ENCODE data around the gene MYEOV.

MYEOV gene

DNA sequence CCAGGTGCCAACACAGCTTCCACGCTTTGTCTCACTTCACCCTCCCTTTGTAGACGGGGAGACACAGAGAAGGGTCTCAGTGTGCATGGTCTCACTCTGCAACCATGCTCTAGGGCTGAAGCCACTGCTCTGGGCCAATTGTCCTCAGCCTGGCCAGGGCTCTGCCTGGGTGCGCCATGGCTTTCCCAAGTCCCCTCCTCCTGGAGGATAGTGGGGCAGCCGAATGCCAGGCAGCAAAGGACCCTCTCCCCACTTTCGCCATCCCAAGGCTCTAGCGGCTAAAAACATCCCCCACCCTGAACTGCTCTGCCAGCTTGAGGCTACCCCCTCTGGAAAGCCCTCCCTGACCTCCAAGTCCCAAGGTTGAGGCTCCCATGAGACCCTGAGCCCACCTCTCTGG is 20.4 kb upstream of the MYEOV start:
- TF ChIP-seq SUZ12 (IDR thresholded peaks at IDR 0.05; ENCODE audit: extremely low read depth, insufficient read depth, insufficient read length), result no peak
- no peak for TF ChIP-seq ZNF274 (IDR thresholded peaks at IDR 0.05; ENCODE audit: low read depth, low read length)
- no peak for TF ChIP-seq YY1 (IDR thresholded peaks at IDR 0.05; ENCODE audit: insufficient read depth, insufficient read length)
- Histone ChIP-seq H3K36me3 (ENCODE audit: insufficient read depth, insufficient read length, low read length) (no peaks in the 10 kb centered on the region), H3K4me3 (ENCODE audit: insufficient read length, low read depth) (no peak overlapping the region), H3K9ac (ENCODE audit: insufficient read length, low read depth) (no peak overlapping the region), H3K4me1 (ENCODE audit: insufficient read depth, insufficient read length) (peaks cover 3% of the 10 kb centered on the region), H3K9me3 (ENCODE audit: insufficient read depth, low read length) (no peaks in the 10 kb centered on the region), H3K27me3 (ENCODE audit: insufficient read depth, insufficient read length) (no peaks in the 10 kb centered on the region)
- no peak for DNase-seq (ENCODE audit: low read depth, low spot score)

DNA sequence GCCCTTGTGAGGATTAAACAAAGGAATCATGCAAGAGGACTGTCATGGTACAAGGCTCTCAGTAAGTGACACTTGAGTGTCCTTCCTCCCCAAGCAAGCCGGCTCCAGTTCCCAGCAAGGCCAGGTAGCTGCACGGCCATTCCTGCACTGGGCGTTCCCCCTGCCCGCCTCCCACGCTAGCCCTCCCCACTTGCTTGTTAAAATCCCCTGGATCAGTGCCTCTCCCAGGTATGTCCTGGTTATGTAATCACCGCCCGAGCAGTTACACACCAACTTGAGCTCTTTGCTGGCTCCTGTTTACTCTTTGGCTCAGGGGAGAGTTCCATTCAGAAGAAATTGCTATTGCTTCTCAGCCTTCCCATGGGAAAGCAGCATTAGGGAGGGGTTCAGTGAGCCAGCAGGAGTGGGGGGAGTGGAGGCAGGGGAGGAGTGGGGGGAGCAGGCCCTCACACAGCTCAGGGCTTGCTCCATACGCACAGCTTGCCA is 19.4 kb upstream of the MYEOV start:
- no peak overlapping the region for H3K9ac ChIP-seq (ENCODE audit: insufficient read length, low read depth)
- H3K36me3 ChIP-seq (ENCODE audit: insufficient read depth, insufficient read length, low read length), result no peaks in the 10 kb centered on the region
- DNase-seq (ENCODE audit: low read depth, low spot score), result no peak
- no peaks in the 10 kb centered on the region for H3K9me3 ChIP-seq (ENCODE audit: insufficient read depth, low read length)
- H3K27me3 ChIP-seq (ENCODE audit: insufficient read depth, insufficient read length), result no peaks in the 10 kb centered on the region
- peaks cover 3% of the 10 kb centered on the region for H3K4me1 ChIP-seq (ENCODE audit: insufficient read depth, insufficient read length)
- no peak overlapping the region for H3K4me3 ChIP-seq (ENCODE audit: insufficient read length, low read depth)
- TF ChIP-seq SUZ12 (IDR thresholded peaks at IDR 0.05; ENCODE audit: extremely low read depth, insufficient read depth, insufficient read length) (no peak), ZNF274 (IDR thresholded peaks at IDR 0.05; ENCODE audit: low read depth, low read length) (no peak), YY1 (IDR thresholded peaks at IDR 0.05; ENCODE audit: insufficient read depth, insufficient read length) (no peak)

DNA sequence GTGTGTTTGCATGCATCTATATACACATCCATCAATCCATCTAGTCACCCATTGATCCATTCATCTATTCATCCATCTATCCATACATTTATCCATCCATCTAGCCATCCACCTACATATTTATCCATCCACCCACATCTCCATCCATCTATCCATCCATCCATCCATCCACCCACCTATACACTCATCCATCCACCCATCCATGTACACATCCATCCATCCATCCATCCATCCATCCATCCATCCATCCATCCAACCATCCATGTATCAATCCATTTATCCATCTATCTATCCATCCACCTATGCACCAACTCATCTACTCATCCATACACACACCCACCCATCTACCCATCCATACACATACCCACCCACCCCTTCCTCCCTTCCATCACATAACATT is 18.8 kb upstream of the MYEOV start:
- Histone ChIP-seq H3K36me3 (ENCODE audit: insufficient read depth, insufficient read length, low read length) (no peaks in the 10 kb centered on the region), H3K9ac (ENCODE audit: insufficient read length, low read depth) (no peak overlapping the region), H3K4me1 (ENCODE audit: insufficient read depth, insufficient read length) (peaks cover 3% of the 10 kb centered on the region), H3K9me3 (ENCODE audit: insufficient read depth, low read length) (no peaks in the 10 kb centered on the region), H3K4me3 (ENCODE audit: insufficient read length, low read depth) (no peak overlapping the region), H3K27me3 (ENCODE audit: insufficient read depth, insufficient read length) (no peaks in the 10 kb centered on the region)
- TF ChIP-seq YY1 (IDR thresholded peaks at IDR 0.05; ENCODE audit: insufficient read depth, insufficient read length) (no peak), ZNF274 (IDR thresholded peaks at IDR 0.05; ENCODE audit: low read depth, low read length) (no peak), SUZ12 (IDR thresholded peaks at IDR 0.05; ENCODE audit: extremely low read depth, insufficient read depth, insufficient read length) (no peak)
- no peak for DNase-seq (ENCODE audit: low read depth, low spot score)

DNA sequence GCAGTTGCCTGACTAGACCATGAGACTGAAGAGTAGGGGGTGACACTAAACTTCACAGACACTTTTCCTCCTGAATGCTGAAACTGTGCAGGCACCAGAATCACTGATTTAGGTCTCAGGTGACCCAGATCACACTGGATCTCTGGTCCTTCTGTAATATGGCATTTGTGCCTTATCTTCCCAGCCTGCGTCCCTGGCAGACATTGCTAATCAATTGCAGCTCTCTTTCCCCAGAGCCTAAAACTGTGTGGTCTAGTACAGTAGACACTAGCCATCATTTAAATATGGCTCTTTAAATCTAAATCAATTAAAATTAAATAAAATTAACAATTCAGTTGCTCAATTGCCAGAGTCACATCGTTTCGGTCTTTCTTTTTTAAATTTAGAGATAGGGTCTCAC is 17.8 kb upstream of the MYEOV start:
- TF ChIP-seq YY1 (IDR thresholded peaks at IDR 0.05; ENCODE audit: insufficient read depth, insufficient read length) (no peak), ZNF274 (IDR thresholded peaks at IDR 0.05; ENCODE audit: low read depth, low read length) (no peak)
- Histone ChIP-seq H3K36me3 (ENCODE audit: insufficient read depth, insufficient read length, low read length) (no peaks in the 10 kb centered on the region), H3K9me3 (ENCODE audit: insufficient read depth, low read length) (no peaks in the 10 kb centered on the region), H3K27me3 (ENCODE audit: insufficient read depth, insufficient read length) (no peaks in the 10 kb centered on the region), H3K4me1 (ENCODE audit: insufficient read depth, insufficient read length) (peaks cover 3% of the 10 kb centered on the region), H3K9ac (ENCODE audit: insufficient read length, low read depth) (no peak overlapping the region), H3K4me3 (ENCODE audit: insufficient read length, low read depth) (no peak overlapping the region)
- no peak for DNase-seq (ENCODE audit: low read depth, low spot score)

DNA sequence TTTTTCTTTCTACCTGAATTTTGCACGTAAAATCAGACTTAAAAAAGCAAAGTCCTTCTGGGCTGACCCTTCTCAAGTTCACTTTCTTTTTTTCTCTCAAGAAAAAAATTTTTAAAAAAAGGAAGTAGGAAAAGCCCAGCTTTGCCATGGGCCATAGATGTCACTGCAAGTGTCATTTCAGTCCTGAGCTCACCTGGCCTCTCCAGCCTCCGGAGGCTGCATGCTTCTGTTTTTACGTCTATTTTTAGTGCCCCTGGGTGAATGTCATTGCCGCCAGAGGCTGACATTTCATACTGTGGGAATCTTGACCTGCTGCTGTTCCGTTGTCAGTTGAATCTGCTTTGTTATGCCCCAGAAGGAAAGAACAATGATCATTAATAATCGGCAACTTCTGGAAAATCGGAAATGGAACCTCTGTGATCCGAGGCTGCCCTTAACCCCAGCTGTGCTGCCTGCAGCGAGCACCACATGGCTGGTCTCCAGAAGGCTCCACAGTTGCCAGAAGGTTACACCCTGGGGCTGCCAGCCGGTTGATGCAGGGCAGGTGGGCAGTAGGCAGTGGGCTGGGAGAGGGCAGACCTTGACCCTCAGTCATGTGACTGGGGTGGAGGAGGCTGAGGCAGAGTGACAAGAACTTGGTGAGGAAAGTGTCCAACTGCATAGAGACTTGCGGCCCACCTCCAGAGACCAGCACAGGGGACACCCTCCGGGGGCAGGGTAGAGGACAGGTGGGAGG is 16.7 kb upstream of the MYEOV start:
- peaks cover 3% of the 10 kb centered on the region for H3K4me1 ChIP-seq (ENCODE audit: insufficient read depth, insufficient read length)
- no peaks in the 10 kb centered on the region for H3K36me3 ChIP-seq (ENCODE audit: insufficient read depth, insufficient read length, low read length)
- DNase-seq (ENCODE audit: low read depth, low spot score), result no peak
- H3K4me3 ChIP-seq (ENCODE audit: insufficient read length, low read depth), result no peak overlapping the region
- H3K27me3 ChIP-seq (ENCODE audit: insufficient read depth, insufficient read length), result no peaks in the 10 kb centered on the region
- no peak overlapping the region for H3K9ac ChIP-seq (ENCODE audit: insufficient read length, low read depth)
- 0 out of 2 replicates have a peak, but pooled peaks cover 7% of the 10 kb centered on the region for H3K9me3 ChIP-seq (ENCODE audit: insufficient read depth, low read length)
- TF ChIP-seq SUZ12 (IDR thresholded peaks at IDR 0.05; ENCODE audit: extremely low read depth, insufficient read depth, insufficient read length) (no peak), YY1 (IDR thresholded peaks at IDR 0.05; ENCODE audit: insufficient read depth, insufficient read length) (no peak), ZNF274 (IDR thresholded peaks at IDR 0.05; ENCODE audit: low read depth, low read length) (no peak)

DNA sequence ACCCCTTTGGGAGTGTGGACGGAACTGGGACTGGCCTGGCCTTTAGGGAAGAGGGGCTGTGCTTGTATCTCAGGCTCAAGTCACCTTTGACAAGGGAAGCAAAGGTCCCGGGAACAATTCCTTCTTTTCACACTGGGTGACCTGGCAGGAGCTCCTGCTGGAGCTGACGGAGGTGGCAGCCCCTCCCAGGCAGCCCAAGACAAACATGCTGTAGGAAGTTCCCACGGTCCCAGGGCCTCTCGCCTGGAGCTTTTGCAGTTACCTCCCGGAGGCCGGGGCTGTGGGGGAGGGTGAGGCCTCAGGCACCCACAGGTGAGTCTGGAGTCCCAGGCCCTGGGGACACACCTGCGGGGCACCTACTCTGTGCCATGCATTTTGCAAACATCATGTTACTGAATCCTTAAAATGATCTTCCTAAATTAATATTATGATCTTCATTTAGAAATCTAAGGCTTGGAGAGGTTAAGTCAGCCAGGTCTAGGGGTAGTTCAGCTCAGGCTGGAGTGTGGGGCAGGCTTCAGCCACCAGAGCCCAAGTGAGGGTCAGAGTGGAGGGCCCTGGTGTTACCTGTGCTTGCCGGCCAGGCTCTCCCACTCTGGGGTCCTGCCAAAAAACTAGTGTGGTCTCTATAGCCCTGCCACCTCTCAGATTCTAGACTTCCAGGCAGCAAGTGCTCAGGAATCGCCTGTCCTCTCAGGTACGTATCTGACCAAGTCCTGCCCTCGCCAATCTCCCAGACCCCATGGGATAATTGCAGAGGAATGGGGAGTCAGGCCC is 15.7 kb upstream of the MYEOV start:
- no peak overlapping the region for H3K9ac ChIP-seq (ENCODE audit: insufficient read length, low read depth)

DNA sequence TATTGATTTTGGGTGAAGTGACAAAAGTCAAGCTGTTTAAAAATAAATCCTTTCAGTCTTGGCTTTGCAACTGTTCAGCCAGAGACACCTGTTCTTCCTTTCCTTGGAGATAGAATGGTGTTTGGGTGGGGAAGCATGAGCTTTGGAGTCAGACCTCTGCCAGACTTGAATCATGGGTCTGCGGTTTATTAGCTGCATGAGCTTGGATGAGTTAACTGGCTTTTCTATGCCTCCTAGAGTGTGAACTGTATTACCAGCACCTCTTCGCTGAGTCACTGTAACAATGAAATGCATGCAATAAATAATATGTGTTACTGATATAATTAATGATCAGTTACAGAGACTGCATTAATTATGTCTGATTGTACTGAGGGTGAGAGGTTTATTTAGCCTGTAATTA is 13.5 kb upstream of the MYEOV start:
- Histone ChIP-seq H3K9me3 (ENCODE audit: insufficient read depth, low read length) (0 out of 2 replicates have a peak, but pooled peaks cover 7% of the 10 kb centered on the region), H3K4me1 (ENCODE audit: insufficient read depth, insufficient read length) (peaks cover 3% of the 10 kb centered on the region), H3K4me3 (ENCODE audit: insufficient read length, low read depth) (no peak overlapping the region), H3K9ac (ENCODE audit: insufficient read length, low read depth) (no peak overlapping the region), H3K27me3 (ENCODE audit: insufficient read depth, insufficient read length) (no peaks in the 10 kb centered on the region), H3K36me3 (ENCODE audit: insufficient read depth, insufficient read length, low read length) (no peaks in the 10 kb centered on the region)
- no peak for DNase-seq (ENCODE audit: low read depth, low spot score)
- TF ChIP-seq ZNF274 (IDR thresholded peaks at IDR 0.05; ENCODE audit: low read depth, low read length), result no peak
- no peak for TF ChIP-seq YY1 (IDR thresholded peaks at IDR 0.05; ENCODE audit: insufficient read depth, insufficient read length)
- no peak for TF ChIP-seq SUZ12 (IDR thresholded peaks at IDR 0.05; ENCODE audit: extremely low read depth, insufficient read depth, insufficient read length)

More for the DNA sequence above, 15.7 kb upstream of the MYEOV start:
- no peak for DNase-seq (ENCODE audit: low read depth, low spot score)
- H3K27me3 ChIP-seq (ENCODE audit: insufficient read depth, insufficient read length), result no peaks in the 10 kb centered on the region
- peaks cover 3% of the 10 kb centered on the region for H3K4me1 ChIP-seq (ENCODE audit: insufficient read depth, insufficient read length)
- H3K4me3 ChIP-seq (ENCODE audit: insufficient read length, low read depth), result no peak overlapping the region
- TF ChIP-seq SUZ12 (IDR thresholded peaks at IDR 0.05; ENCODE audit: extremely low read depth, insufficient read depth, insufficient read length) (no peak), ZNF274 (IDR thresholded peaks at IDR 0.05; ENCODE audit: low read depth, low read length) (no peak), YY1 (IDR thresholded peaks at IDR 0.05; ENCODE audit: insufficient read depth, insufficient read length) (no peak)
- no peaks in the 10 kb centered on the region for H3K36me3 ChIP-seq (ENCODE audit: insufficient read depth, insufficient read length, low read length)
- H3K9me3 ChIP-seq (ENCODE audit: insufficient read depth, low read length), result 0 out of 2 replicates have a peak, but pooled peaks cover 7% of the 10 kb centered on the region
